Spleen (tissue), 7 donors: ENCODE data around the gene FREM3.

Experiments
- POLR2AphosphoS5 ChIP-seq, 3 donors: sonication (generic); formaldehyde crosslinking; IDR thresholded peaks; one replicate each; pipeline ENCODE4 v1.5.1; 2017; ENCODE audit warnings: antibody characterized with exemption in 3 of 3
- TF ChIP-seq, protein P1 (sequence below), 11 experiments: fragments of 200-600 bp in 7 of 11; fragments of 450-650 bp in 4 of 11; sonication (generic) in 4 of 11; IDR thresholded peaks in 8 of 11; conservative IDR thresholded peaks in 3 of 11; 1 replicate in 7 of 11; 2 replicates in 4 of 11; pipeline versions ENCODE4 v1.4.0 to v1.8.0; 2016 to 2021; ENCODE audit warnings: antibody characterized with exemption in 11 of 11, inconsistent platforms in 4 of 11, mild to moderate bottlenecking in 1 of 11
- donor health status: DM: no; HTN: no; CAD: no; lungs with moderate emphysema.
- donor health status: DM: no; HTN: no; CAD: no.
- donor health status: DM: no; HTN: no; CAD: no.

DNA sequence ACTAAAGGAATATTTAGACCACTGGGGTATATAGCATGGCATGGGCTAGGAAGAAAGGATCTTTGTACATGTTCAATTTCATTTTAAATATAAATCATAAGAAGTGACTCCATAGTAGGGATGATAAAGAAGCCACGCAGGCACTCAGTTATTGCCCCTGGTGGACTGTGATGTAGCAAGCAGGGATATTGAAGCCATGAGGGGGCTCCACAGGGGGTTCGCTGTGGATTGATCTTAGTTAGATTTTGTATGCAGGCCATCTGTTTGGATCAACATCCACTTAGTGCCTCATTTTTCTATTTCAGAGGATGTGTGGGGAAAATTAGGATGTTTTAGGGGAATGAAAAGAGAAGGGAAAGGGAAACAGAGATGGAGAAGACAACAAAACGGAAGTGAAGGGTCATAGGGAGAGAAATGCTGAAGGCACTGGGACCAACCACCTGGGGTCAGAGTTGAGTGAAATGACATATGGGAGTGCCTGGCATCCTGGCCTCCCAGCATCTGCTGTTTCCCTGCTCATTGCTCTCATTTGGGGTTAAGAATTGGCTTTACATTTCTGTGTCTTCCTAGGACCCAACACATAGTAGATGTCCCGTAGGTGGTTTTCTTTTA is 11.2 kb upstream of the FREM3 start:
- TF ChIP-seq, protein P1, sequence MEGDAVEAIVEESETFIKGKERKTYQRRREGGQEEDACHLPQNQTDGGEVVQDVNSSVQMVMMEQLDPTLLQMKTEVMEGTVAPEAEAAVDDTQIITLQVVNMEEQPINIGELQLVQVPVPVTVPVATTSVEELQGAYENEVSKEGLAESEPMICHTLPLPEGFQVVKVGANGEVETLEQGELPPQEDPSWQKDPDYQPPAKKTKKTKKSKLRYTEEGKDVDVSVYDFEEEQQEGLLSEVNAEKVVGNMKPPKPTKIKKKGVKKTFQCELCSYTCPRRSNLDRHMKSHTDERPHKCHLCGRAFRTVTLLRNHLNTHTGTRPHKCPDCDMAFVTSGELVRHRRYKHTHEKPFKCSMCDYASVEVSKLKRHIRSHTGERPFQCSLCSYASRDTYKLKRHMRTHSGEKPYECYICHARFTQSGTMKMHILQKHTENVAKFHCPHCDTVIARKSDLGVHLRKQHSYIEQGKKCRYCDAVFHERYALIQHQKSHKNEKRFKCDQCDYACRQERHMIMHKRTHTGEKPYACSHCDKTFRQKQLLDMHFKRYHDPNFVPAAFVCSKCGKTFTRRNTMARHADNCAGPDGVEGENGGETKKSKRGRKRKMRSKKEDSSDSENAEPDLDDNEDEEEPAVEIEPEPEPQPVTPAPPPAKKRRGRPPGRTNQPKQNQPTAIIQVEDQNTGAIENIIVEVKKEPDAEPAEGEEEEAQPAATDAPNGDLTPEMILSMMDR (IDR thresholded peaks at IDR 0.05 in 8 of 11, conservative IDR thresholded peaks at IDR 0.05 in 3 of 11): no peak
- no peak for TF ChIP-seq POLR2AphosphoS5 (IDR thresholded peaks at IDR 0.05)
